GM21723 (cell line): ENCODE measurements around the gene STPG2.
A peak's percentile ranks its signal among the peaks of the same experiment; 100 is the strongest.
"Not testable (repeated sequence)": the region's sequence is repeated elsewhere in the genome, so short reads cannot be mapped to it uniquely, and the experiment has no call there.

ENCODE experiments used
- ATAC-seq: cut with Tn5 transposase; IDR thresholded peaks from one replicate; pipeline ENCODE4 v1.9.1; 2021; ENCODE audit warnings: mild to moderate bottlenecking, moderate library complexity; ENCODE audit not compliant: unreplicated experiment

STPG2 gene

DNA sequence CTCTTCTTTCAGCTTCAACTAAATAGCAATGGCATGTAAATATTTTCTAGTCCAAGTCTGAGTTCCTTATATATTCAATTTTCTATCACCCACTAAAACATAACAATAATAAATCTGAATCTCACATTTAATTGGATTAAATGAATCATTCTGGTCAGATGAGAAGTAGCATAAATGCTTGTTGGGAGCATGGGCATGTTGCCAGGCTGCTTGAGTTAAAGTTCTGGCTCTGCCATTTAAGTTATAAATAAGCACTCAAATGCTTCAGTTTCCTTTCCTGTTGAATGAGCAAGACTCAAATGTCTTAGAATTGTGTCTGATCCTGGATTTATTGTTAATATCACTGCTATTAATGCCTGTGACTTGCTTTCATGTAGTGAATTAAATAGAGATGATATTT lies 496.3 kb downstream of the STPG2 start:
- ATAC-seq = no peak

DNA sequence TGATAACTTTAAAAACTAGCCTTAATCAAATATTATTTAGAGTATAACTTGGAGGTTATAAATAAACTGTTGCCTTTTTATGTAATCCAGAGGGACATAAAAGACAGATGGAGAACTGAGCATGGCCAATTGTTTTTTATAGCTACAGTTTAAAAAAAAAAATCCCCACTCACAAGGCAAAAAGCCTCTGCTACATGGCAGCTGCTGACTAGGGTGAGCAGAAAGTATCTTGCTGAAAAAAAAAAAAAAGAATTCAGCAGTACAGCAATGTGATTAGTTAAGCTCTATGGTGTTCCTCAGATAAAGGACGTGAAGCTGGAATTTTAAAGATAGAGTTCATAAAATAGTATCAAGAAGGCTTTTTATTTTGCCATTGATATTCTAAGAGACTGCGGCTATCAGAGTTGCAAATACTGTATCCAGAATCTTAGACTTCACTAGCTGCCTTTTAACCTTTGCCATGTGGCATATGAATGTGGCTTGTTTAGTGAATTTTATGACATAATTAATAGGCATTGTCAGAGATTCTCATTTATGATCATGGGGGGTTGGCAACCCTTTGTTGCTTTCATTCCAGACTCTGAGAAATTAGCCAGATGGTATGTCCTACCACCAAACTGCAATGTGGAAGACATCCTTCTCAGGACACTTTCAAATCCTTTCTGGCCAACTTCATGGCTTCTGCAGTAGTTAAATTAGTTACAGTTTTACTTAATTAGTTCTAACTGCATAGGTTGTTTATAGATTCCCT lies 498.0 kb downstream of the STPG2 start:
- ATAC-seq = no peak

DNA sequence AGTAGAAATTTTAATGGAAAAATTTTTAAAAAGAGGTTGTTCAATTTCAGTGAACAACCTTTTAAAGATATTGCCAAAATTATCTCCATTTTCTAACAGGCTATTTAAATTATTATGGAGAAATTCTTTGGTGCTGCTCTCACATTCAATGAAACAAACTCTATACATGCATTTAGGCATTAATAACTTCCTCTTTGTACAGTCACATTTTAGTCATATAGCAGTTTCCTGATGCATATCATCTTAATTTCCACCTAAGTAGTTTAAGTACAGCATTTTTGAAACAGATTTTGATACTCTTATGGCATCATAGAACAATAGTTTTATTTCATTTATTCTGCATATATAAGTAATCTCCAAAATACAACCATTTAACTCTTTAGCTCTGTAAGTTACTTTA lies 500.1 kb downstream of the STPG2 start:
- ATAC-seq = no peak

DNA sequence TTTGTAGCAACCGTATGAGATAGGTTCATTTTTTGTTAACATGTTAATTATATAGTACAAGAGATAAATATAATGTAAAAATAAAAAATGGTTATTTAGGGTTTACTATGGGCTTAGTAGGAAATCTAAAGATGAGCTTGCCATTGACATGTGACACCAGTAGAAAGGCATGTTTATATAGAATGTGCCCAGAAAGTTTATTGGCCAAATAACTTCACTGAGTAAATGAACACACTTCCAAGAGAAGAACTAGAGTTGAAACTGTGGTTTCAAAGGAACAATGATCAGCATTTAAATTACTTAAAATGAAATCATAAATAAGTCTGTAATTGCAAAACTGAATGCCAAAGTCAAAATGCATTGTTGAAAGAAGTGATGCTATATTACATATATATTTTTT lies 503.3 kb downstream of the STPG2 start:
- ATAC-seq = no peak

DNA sequence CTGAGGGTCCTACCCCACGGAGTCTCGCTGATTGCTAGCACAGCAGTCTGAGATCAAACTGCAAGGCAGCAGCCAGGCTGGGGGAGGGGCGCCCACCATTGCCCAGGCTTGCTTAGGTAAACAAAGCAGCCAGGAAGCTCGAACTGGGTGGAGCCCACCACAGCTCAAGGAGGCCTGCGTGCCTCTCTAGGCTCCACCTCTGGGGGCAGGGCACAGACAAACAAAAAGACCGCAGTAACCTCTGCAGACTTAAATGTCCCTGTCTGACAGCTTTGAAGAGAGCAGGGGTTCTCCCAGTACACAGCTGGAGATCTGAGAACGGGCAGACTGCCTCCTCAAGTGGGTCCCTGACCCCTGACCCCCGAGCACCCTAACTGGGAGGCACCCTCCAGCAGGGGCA lies 509.4 kb downstream of the STPG2 start:
- ATAC-seq = not testable (repeated sequence)

DNA sequence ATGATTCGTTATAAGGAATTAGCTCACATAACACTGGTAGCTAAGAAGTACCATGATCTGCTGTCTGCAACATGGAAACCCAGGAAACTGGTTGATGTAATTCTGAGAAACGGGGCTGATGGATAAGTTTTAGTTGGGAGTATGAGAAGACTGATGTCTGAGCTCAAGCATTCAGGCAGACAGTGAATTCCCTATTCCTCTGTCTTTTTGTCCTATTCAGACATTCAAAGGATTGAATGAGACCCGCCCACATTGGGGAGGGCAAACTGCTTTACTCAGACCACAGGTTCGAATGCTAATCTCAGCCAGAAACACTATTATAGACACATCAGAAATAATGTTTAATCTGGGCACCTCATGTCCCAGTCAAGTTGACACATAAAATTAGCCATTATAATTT lies 515.5 kb downstream of the STPG2 start:
- no peak for ATAC-seq

DNA sequence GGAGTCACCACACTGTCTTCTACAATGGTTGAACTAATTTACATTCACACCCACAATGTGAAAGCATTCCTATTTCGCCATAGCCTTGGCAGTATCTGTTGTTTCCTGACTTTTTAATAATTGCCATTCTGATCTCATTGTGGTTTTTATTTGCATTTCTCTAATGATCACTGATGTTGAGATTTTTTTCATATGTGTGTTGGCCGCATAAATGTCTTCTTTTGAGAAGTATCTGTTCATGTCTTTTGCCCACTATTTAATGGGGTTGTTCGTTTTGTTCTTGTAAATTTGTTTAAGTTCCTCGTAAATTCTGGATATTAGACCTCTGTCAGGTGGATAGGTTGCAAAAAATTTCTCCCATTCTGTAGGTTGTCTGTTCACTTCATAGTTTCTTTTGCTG lies 519.1 kb downstream of the STPG2 start:
- ATAC-seq = no peak

DNA sequence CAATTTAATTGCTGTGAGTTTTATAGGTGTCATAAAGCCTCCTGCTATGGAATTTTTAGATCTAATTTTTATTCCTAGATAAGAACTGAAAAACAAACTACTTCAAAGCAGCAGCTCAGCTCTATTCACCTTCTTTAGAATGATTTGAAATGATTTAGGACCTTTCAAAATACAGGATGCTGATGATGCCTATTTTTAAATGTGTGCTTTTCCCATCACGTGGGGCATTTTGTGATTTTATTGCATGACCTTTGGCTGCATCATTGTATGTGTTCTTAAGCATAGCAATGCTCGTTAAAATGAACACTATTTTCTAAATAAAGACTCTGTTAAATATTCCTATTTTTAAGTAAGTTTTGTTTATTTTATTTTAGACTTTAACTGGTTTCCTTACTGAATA lies 537.3 kb downstream of the STPG2 start:
- no peak for ATAC-seq

DNA sequence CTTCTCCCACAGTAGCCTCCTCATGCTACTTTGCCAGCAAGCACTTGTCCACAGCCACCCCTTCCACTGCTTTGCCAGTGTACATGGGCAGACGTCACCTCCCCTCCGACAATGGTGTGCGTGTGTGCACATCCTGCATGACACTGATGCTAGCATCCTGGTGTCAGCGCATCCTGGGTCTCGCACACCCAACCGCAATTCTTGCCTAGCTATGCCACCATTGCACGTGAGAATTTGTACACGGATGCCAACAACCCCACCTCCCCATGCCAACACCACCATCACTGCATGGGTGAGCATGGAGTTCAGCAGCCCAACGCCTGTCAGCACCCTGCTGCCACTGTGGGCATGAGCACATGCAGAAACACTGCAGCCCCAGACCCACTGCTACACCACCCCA lies 550.0 kb downstream of the STPG2 start:
- no peak for ATAC-seq

DNA sequence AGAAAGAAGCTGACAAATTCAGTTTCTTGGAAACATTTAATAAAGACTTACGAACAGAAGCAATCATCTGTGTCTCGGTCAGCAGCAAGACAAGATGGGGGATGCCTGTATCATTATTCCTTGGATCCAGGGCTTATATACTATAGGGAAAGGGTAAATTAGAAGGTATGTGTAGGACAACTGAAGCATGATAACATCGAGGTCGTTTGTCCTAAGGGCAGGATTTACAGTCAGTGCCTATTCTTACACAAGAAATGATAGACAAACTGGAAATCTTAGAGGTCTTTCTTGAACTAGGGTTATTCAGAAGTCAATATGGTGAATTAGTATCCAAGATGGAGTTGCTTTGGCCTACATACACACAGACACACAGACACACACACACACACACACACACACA lies 553.0 kb downstream of the STPG2 start:
- ATAC-seq = no peak

DNA sequence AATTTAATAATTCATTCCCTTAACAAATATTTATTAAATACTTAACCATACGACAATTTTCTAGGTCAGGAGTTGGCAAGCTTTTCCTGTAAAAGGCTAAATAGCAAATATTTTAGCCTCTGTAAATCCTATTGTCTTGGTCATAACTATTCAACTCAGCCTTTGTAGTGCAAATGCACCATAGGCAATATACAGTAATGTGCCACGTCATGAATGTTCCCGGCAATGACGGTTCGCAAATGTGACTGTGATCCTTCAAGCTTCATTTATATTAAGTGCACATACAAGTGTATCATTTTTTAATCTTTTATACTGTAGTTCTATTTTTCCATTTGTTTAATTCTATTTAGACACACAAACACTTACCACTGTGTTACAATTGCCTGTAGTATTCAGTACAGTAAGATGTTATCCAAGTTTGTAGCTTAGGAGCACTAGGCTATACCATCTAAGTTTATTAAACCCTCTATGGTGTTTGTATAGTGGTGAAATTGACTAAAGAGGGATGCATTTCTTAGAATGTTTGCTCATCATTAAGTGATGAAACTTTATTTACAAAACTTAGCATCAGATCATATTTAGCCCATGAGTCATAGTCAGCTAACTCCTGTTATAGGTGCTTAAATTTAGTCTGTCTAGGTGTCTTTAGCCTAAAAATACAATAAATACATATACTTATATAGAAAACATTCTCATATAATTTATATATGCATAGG lies 553.6 kb downstream of the STPG2 start:
- ATAC-seq = no peak

DNA sequence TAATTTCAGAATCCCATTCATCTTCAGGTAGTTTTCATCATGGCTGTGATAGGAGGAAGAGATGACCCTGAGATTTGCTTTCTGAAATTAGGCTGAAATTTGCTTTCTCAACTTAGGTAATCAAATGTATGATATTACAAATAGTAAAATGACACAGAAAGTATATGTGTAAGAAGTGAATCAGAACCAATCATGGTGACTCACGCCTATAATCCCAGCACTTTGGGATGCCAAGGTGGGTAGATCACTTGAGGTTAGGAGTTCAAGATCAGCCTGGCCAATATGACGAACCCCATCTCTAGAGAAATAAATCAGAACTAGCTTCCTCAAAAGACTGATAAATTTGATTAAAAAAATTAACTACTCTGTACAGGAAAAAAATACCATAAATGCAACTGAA lies 555.4 kb downstream of the STPG2 start:
- no peak for ATAC-seq

DNA sequence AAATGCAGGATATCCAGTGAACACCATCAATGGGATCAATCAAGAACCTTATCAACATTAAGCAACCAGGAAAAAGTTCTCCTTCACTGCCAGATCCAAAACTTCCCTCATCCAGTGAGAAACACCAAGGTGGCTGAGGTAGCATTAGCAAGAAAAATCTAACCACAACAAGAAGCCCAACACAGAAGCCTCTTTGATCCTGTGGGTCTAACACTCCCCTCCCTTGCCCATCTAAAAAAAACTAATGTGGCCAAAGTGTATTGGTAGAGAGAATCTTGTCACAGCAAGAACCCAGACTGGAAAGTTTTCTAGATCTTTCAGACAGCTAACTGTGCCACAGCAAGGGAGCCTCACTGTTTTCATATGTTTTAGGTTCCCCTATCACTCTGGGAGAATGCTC lies 558.0 kb downstream of the STPG2 start:
- no peak for ATAC-seq

DNA sequence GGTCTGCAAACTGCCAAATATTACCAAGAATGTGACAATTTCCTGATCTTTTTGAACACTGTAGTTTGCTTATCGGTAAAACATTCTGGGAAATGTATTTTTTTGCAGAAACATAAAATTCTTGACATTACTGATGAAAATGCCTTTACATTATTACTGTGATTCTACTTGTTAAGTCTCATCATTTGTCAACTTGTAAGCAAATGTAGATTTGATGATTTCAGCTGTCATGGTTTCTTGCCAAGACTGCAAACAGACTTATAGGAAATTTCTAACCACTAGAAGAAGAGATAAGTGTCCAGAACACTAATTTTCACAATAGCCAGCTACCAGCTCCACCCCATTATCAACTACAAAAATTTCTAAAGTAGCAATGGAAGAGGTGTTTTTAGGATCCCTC lies 560.4 kb downstream of the STPG2 start:
- no peak for ATAC-seq

DNA sequence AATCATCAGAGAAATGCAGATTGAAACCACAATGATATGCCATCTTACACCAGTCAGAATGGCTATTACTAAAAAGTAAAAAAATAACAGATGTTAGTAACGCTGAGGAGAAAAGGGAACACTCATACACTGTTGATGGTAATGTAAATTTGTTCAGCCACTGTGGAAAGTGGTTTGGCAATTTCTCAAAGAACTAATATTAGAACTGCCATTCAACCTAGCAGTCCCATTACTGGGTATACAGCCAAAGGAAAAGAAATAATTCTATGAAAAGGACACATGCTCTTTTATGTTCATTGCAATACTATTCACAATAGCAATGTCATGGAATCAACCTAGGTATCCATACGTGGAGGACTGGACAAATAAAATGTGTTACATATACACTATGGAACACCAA lies 566.3 kb downstream of the STPG2 start:
- ATAC-seq = no peak

DNA sequence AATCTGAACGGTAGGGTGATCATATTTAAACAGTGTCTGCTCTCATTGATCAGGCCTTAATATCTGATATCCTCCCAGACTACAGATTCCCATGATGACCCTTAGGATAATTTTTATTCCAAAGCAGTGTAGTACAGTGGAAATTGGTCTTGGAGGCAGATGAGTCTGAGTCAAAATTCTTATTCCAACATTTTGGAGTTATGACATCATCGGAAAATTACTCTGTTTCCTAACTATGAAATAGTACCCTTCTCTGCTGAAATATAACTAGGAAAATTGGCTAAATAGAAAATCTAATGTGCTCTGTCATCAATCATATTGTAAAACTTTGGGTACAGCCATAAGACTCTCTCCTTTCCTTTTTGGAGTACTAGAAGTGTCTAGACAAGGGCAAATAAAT lies 583.3 kb downstream of the STPG2 start:
- no peak for ATAC-seq

DNA sequence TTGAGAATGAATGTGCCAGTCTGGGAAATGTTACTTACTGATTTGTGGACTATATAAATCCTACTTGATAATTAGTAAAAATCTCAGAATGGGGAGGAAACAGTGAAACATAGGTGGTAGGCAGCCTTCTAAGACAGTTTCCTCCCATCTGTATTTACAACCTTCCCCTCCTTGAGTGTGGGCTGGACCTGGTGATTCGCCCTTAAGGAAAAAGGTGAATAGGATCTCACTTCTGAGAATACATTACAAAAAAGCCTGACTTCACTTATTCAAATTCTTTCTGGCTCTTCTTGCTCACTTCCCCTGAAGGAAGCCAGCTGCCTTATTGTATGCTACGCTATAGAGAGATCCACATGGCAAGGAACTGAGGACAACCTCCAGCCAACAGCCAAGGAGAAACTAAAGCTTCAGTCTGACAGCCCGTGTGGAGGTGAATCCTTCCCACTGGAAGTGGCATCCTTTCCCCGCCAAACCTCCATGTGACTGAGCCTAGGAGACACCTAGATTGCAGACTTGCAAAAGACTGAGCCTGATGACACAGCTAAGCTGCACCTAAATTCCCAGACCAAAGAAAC lies 585.0 kb downstream of the STPG2 start:
- no peak for ATAC-seq

DNA sequence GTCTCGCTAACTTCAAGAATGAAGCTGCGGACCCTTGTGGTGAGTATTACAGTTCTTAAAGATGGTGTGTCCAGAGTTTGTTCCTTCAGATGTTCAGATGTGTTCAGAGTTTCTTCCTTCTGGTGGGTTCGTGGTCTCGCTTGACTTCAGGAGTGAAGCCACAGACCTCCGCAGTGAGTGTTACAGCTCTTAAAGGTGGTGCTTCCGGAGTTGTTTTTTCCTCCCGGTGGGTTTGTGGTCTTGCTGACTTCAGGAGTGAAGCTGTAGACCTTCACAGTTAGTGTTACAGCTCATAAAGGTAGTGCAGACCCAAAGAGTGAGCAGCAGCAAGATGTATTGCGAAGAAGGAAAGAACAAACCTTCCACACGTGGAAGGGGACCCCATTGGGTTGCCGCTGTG lies 592.6 kb downstream of the STPG2 start:
- ATAC-seq = not testable (repeated sequence)

DNA sequence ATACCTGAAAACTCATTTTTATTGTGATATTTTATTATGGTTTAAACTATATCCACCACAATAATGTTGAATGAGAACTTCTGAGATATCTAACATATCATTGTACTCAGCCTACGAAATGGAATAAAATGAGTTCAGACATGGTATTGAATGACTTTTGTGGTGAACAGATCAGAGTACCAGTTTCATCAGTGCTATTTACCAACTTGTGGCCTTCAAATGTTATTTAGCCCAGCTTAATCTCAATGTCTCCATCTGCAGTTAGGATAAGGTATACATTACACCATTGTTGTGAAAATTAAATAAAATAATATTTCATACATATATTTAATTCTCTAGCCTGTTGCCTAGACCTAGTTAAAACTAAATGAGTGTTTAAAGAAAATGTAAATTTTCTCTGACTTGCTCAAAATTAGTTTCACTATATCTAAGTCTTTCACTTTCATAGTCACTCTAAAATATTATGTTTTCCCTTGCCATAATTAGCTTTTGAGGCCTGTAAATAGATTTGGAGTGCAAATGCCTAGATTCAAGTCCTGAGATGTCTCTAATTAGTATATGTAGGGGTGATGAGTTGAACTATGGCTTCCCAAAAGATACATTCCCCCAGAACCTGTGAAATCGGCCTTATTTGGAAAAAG lies 594.2 kb downstream of the STPG2 start:
- peak; percentile 70 for ATAC-seq

DNA sequence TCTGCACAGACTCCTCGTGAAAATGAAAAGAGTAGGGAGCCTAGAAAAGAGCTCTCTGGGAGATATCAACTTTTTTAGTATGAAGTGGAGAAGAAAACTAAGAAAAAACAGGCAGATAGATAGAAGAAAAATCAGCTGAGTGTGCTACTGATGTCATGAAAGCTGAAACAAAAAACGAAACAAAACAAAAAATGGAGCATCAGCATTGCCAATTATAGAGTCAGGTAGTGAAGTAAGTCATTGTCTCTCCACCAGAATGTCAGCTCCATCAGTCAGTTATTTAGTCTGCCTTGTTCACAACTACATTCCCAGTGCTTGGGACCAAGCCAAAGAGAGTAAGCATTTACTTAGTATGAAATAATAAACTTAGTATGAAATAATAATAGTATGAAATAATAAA lies 595.1 kb downstream of the STPG2 start:
- no peak for ATAC-seq

DNA sequence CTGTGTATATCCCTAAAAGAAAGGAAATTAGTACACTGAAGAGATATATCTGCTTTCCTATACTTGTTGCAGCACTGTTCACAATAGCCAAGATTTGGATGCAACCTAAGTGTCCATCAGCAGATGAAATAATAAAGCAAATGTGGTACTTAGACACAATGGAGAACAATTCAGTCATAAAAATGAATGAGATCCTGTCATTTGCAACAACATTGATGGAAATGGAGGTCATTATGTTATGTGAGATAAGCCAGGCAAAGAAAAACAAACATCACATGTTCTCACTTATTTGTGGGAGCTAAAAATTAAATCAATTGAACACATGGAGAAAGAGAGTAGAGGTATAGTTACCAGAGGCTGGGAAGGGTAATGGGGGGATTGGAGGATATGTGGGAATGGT lies 611.9 kb downstream of the STPG2 start:
- no peak for ATAC-seq

DNA sequence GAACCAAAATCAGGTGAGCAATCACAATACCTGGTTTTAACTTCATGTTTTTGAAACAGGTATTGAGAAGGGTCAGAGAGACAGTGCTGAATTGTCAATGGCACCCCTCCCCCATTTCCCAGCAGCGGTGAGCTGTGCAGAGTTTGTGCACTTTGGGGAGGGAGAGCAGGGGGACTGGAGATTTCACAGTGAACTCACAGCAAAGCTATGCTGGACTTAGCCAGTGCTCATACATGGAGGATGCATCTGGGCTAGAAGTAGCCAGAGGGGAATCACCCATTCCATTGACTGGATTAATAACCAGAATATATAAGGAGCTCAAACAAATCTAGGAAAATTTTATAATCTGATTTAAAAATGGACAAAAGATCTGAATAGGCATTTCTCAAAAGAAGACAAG lies 612.6 kb downstream of the STPG2 start:
- ATAC-seq = no peak
